ENCODE results near the gene WWOX.

- TF ChIP-seq CTCF (IDR thresholded peaks at IDR 0.05; ENCODE audit: borderline replicate concordance, extremely low read depth, low read length, poor library complexity, severe bottlenecking), result no peak
- no peak for TF ChIP-seq EZH2 (IDR thresholded peaks at IDR 0.05; ENCODE audit: borderline replicate concordance, low read depth, low read length, severe bottlenecking)
Measured at GRCh38 chr16:78897299-78897698, 797.8 kb downstream of the WWOX start.
